NCI-H510A (cell line): ENCODE measurements around the gene WBP2.
A peak's percentile ranks its signal among the peaks of the same experiment; 100 is the strongest.

ENCODE experiments used
- DNase-seq: peaks from one replicate; lab custom pipeline; 2025; lab: John Stamatoyannopoulos, UW

Gene WBP2

GRCh38 chr17:75855310-75856061 lies at the start of gene WBP2:
WBP2 (minus strand) TSS chr17:75855335; CDS start chr17:75855297, 38 bp downstream.
- DNase-seq: peak; percentile 98

- DNase-seq: no peak
Observed at GRCh38 chr17:75902406-75902805, 47.3 kb upstream of the WBP2 start.

- DNase-seq: no peak
Observed at GRCh38 chr17:75901727-75902126, 46.6 kb upstream of the WBP2 start.

GRCh38 chr17:75900691-75901533 lies 45.8 kb upstream of the WBP2 start:
- DNase-seq: no peak

GRCh38 chr17:75899767-75900468 lies 44.8 kb upstream of the WBP2 start:
- no peak for DNase-seq

- no peak for DNase-seq
Observed at GRCh38 chr17:75899353-75899752, 44.2 kb upstream of the WBP2 start.

GRCh38 chr17:75898791-75899190 lies 43.7 kb upstream of the WBP2 start:
- DNase-seq: no peak

DNA sequence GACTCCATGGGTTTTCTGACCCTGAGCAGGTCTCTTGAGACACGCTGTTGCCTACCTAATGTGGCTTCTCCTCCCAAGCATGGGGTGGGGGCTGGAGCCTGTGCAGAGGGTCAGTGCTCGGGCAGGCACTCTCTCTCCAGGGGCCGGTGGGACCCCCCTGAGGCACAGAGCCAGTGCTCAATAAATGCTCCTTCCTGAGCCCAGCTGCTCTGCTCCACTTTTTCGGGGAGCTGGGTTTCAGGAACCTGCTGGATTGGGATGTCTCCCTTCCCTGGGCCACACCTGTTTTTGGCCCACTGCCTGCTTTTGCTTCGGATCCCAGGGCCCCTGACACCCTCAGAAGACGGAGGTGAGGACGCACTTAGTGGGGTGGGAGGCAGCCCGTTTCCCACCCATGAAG lies 42.9 kb upstream of the WBP2 start:
- no peak for DNase-seq

GRCh38 chr17:75897160-75898019 lies 42.3 kb upstream of the WBP2 start:
- DNase-seq: no peak

GRCh38 chr17:75896415-75897159 lies 41.5 kb upstream of the WBP2 start, which contains the start of gene TRIM65:
TRIM65 (minus strand) TSS chr17:75896951; CDS start chr17:75896937, 14 bp downstream.
- DNase-seq: peak; percentile 39

- DNase-seq: no peak
Observed at GRCh38 chr17:75895370-75896155, 40.4 kb upstream of the WBP2 start.

GRCh38 chr17:75894049-75894733 lies 39.1 kb upstream of the WBP2 start:
- DNase-seq: no peak

DNA sequence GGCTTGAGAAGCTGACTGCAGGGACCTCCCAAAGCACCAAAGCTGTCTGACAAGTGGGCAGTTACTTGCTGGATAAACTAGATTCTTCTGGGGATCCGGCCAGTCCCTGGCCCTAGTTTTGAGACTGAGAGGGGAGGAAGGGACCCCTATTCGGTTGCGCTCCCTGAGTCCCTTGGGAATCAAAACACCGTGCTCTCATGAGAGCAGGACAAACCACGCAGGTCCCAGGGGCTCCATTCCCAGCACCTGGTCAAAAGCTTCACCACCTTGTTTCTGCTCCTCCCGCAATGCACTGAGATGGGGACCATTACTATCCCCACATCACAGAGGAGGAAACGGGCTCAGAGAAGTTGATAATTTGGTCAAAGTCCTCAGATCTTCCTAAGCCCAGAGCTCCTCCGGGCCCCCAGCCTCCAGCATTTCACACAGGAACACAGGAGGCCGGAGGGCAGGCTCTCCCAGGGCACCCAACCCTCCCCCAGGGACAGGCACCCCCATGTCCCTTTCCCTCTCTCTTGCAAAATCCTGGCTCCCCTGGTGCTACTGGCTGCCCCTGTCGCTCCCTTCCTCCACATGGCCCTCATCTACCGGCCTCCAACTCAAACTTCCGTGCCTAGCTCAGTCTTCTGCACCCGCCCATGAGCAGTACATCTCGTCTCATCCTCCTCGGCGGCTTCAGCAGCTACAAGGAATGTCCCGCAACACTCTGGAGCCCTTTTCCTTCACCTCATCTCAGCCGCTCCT lies 38.3 kb upstream of the WBP2 start:
- no peak for DNase-seq

- no peak for DNase-seq
Observed at GRCh38 chr17:75892556-75893224, 37.6 kb upstream of the WBP2 start.

- no peak for DNase-seq
Observed at GRCh38 chr17:75891605-75892555, 36.7 kb upstream of the WBP2 start.

GRCh38 chr17:75891022-75891604 lies 36.0 kb upstream of the WBP2 start:
- DNase-seq: no peak

- no peak for DNase-seq
Observed at GRCh38 chr17:75889454-75889853, 34.3 kb upstream of the WBP2 start.
